NCI-H146 (cell line): ENCODE results near the gene PIP4P1.

Source experiments
- DNase-seq: peaks from one replicate; lab custom pipeline; 2025; lab: John Stamatoyannopoulos, UW

The PIP4P1 gene

DNA sequence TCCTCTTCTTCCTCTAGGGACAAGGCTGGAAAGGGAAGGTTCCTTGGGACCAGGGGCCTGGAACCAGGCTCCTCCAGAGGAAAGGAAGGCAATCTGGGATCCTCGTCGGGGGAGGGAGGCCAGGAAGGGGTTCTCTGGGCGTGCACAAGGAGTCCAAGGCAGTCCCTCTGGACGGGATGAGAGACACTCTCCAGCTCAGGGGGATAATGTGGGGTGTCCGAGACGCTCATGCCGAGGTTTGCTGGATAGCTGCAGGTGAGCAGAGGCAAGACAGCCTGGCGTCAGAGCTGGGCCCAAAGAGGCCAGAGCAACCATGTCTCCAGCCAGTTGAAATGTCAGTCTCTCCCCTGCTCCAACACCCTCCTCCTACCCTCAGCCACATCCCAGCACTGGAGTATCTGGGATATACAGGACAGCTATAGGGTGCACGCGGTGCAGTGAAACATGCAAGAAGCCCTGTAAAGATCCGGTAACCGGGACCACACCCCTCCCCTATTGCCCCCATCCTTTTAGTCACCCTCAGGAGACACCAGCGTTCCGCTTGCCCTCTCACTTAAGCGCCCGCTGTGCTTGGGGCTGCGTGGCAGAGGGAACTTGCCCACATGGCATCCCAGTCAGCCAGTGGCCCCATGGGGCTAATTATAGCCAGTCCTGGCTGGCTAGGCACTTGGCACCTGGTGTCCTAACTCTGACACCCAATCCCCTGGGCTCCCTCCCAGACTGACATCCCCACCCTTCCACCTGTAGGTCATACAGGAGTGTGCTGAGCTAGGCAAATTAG, 25.5 kb downstream of the PIP4P1 start, which contains the start of gene KLHL33:
KLHL33 (minus strand) TSS at position 585 of the 781 bp plus-strand sequence; CDS start at position 230, 355 bp downstream.
- no peak for DNase-seq

DNA sequence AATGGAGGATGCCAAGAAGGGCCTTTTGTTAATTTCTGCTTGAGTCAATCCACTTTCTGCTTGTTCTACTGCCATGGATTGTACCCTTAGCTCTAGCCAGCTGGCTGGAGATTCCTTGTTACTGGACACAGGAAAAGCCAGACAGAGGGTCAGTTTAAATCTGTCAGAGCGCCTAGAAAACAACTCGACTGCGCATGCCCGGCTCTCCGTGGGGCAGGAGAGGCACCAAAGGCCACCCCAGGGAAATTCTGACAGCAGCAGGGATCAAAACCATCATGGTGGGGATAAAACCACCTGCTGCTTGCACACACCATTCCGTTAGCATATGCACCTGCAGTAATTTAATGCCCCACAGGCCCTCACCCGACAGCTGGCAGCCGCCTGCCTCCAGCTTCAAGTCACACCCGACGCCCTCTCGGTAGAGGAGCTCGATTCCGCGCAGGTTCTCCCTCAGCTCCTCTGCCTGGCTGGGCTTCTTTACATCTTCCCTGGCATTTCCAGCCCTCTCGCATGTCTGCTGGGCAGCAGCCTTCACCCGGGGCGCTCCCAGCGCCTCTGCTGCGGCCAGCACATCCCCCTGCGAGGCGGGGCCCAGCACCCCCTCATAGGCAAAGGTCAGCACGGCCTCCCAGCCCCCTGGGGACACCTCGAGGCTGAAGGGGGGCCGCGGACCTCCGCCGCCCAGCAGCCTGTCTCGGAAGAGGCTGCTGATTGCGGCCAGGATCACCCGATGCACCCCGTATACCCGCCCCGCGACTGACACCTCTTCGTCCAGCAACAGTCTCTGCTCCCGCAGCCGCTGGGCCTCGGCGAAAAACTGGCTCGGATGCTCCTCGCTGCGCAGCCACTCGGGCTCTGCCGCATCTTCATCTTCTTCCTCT, 26.3 kb downstream of the PIP4P1 start:
- peak; percentile 65 for DNase-seq

DNA sequence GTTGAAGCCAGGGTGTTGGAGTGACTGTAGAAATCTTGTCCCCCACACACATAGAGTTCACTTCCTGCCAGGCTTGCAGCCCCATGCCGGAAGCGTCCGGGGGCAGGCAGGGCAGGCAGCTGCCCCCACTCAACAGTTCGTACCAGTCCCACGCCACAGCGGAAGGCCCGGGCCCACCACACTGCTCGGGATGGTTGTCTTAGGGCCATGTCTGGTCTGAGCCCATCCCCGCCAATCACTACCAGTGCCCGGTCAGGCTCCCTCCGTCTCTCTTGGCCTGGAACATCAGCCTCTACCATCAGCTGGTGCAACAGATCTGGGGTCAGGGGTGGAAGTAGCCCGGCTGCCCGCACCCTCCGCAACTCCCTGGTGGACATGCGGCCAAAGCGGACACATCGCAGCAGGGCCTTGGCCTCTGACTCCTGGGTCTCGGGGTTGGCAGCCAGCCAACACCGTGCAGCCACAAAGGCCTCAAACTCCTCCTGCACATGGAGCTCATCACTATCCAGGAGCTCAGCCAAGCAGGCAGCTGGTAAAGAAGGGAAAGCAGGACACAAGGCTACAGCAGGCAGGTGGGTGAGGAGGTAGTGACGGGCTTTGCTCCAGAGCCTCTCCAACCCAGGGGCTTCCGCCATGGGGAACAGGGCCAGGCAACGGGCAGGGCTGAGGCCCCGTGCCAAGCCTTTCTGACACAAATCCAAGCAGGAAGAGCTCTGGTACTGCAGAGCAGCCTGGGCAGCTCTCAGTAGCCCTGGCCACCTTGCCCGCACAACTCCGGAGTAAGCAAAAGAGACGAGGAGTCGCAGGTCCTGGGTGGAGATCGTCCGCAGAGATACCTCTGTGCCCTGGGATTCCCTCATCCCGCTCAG, 31.2 kb downstream of the PIP4P1 start:
- peak; percentile 28 for DNase-seq

DNA sequence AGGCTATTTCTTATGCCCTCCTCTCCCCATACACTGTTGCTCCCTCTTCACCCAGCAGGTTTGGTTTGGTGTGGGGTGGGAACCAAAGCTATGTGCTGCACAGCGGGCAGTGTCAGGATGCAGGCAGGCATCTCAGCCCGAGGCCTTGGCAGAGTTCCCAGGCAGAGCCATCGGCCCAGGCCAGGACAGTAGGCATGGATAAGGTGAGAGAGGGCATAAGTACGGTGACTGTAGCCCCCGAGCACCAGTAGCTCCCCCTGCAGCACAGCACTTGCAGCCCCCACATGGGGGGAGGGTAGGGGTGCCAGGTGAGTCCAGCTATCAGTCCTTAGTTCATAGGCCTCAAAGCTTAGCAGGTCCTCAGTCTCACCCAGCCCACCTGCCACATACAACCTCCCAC, 32.4 kb downstream of the PIP4P1 start:
- no peak for DNase-seq

DNA sequence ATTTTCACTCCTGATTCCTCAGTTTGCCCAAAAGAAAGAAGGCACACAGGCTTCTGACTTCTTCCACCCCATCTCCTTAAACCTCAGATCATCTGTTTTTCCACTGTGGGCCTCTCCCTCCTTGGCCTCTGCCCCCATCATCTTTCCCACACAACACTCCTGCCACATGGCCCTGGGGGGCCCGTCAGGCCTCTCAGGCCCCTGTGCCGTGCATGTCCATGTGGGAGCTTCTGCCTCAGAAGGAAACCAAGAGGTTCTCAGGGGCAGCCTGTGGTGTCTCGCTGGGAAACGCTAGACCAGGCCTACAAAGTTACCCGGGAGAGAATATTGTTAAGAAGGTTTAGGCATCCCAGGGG, 33.2 kb downstream of the PIP4P1 start:
- DNase-seq: no peak

DNA sequence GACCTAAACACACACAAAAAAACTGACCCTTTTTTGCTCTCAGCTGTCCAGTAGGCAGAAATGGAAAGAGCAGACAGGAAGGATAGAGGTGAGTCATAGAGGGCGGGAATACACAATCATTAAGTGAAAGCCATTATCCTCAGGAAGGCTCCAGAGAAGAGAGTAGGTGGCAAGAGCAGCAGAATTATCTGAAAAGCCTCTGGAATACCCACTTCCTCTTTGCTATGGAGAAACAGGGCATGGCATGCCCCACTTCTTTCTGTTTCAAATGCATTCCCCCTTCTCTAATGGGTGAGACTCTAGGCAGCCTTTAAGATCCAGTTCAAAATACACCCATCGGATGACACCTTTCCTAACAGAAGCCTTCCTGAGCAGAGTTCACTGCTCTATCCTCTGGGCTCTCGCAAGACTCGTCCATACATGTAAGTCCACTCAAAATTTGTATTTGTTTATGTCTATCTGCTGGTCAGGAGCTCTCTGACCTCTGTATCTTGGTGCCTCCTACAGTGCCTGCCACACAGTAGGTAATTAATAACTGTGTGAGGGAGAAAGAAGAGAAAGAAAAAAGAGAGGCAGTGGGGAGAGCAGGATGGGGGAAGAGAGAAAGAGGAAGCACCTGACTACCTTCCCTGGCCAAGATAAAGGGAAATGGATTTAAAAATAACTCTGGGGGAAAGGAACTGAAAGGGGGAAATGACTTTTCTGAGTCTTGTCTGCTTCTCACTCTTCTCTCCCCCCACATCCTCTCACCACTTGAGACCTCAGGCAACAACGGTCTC, 33.8 kb downstream of the PIP4P1 start:
- peak; percentile 21 for DNase-seq

DNA sequence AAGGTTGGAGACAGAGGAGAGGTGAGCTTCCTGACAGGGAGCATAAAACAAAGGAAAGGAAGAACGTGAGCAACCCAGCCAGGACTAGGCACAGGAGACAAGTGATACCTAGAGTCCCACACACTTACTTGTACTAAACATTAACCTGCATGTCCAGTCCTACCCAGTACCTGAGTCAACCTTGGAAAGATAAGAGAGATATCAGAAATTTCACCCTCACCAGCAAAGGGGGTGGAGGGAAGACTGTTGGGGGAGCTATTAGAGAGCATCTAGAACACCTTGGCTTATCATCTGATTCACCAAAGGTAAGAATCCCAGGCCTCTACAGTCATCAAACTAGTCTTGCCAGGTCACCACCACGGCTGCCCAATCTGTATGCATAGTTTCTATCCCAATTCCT, 36.4 kb downstream of the PIP4P1 start:
- no peak for DNase-seq

DNA sequence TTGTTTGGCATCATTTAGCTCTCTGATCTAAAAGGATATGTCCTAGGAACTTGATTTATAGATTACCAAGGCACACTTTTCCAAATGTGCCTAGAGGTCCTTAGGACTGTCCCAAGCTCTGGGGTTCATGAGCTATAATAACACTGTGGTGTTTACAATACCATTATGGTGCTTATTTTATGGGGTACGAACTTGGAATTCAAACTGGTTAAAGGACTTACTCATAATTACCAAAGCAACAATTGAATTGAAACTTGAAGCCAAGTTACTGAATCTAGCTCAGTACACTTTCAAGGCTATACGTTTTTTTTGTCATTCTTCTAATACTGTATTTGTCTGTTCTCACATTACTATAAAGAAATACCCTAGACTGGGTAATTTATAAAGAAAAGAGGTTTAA, 38.3 kb downstream of the PIP4P1 start:
- DNase-seq: no peak

DNA sequence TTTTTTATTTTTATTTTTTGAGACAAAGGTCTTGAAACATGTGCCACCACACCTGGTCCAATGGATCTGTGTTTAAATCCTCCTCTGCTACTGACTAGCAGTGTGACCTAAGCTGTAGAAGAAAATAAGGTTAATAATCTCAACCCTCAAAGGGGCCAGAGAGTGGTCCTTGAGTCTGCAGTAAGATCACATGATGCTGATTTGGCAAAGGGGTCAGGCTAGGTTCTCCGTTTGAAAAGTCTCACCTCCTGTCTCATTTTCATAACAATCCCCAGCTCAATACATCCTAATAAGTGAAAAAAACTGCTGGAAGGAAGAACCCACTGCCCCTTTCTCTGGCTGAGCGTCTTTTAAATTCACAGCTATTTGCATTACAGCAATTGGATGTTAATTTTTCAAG, 40.0 kb downstream of the PIP4P1 start:
- DNase-seq: no peak

DNA sequence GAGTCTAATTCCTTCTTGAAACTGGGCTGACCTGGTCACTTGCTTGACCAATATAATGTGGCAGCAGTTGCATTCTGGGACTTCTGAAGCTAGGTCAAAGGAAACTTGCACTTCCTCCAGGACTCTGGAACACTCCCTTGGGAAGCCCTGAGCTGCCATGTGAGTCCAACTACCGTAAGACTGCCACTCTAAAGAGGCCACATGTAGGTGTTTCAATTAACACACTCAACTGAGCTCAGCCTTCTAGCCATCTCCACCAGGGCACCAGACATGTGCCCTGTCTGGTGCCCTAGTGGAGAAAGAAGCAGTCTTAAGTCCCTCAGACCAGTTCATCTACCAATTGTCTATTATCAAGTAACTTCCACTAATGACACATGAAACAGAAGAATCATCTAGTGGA, 41.8 kb downstream of the PIP4P1 start:
- DNase-seq: no peak

DNA sequence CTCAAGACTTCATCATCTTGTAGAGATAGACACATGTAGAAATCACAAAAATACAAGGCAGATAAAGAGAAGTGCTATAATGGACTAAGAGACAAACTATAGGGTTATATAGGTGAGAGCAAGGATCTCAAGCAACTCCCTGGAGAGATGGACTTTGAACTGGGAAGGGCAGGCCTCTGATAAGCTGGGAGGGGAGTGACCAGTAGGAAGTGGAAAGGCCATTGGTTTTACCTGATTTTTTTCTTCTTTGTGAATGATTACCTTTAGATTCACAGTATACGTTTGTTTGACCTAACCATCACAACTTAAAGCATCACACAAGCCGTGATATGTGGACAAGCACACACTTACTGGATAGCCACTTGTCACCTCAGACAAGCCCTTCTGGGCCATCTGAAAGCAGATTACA, 42.7 kb downstream of the PIP4P1 start:
- DNase-seq: no peak

DNA sequence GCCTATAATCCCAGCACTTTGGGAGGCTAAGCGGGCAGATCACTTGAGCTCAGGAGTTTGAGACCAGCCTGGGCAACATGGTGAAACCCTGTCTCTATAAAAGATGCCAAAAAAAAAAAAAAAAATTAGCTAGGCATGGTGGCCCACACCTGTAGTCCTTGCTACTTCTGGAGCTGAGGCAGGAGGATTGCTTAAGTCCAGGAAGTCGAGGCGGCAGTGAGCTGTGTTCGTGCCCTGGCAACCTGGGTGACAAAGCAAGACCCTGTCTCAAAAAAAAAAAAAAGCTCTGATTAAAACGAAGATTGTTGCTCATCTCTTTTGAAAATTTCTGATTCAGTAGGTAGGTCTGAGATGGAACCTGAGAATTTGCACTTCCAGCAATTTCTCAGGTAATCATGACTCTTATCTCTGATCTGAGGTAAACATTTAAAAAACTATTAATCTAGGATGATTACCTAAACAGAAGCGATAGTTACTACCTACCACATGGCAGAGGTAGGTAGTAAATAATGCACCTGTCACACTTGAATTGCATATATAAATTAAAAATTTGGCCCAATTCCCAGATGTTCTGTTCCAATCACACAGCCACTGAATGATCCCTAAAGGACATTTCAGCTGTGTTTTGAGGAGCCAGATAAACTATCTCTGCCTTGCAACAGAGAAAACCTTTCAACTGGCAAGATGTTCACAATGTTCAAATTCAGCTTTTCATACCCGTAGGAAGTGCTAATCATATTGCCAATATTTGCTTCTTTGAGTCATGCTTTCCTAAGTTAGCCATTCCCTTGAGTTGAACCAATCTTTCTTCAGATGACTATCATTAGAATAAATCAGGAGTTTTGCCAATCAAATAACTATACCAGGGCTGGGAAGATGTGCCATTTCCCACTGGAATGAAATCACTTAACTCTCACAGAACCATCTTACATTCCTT, 43.7 kb downstream of the PIP4P1 start:
- peak; percentile 7 for DNase-seq

DNA sequence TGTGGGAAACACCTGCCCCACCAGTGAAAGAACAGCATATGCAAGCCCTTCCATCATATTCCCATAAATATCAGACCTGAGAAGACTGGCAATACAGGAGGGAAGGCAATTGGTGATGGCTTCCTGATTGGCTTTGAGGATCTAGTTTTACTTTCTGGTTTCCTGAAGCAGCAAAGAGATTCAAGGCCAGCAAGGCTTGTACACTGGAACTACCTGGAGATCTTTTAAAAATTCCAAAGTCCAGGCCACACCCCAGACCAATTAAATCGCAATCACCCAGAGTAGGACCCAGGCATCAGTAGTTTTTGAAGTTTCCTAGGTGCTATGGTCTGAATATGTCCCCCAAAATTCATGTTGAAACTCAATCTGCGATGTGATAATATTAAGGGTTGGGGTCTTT, 45.0 kb downstream of the PIP4P1 start:
- DNase-seq: no peak

DNA sequence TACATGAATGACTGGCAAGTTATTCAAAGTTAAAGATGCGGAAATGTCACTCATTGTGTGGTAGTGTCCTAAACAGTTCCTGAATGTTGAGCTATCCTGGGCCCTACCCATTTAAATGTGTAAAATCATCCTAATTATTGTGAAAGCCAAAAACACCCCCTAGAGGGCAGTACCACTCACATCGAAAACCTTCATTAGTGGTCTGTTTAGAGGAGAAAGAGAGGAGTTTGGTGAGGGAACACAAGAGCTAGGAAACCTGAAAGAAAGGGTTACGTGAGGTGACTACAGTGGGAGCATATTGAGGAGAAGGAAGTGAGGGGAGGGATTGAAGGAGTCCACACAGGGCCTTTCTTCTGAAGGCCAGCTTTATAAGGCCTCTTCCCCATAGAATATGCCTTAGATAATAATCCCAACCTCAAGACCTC, 45.4 kb downstream of the PIP4P1 start:
- peak; percentile 53 for DNase-seq

DNA sequence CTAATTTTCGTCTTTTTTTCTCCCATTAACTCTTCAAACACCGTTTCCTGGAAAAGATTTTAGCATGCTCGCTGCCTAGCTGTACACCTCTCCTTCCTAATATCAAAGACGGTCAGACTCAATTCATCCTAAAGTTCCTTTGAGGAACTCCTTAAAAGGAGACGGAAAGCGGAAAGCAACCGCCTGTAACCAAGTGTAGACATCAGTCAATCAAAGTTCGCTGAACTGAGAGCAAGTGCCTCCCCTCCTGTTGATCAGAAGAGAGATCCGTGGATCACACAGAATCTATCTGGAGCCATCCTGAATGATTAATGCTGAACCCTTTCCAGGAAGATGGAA, 47.5 kb downstream of the PIP4P1 start:
- peak; percentile 16 for DNase-seq

DNA sequence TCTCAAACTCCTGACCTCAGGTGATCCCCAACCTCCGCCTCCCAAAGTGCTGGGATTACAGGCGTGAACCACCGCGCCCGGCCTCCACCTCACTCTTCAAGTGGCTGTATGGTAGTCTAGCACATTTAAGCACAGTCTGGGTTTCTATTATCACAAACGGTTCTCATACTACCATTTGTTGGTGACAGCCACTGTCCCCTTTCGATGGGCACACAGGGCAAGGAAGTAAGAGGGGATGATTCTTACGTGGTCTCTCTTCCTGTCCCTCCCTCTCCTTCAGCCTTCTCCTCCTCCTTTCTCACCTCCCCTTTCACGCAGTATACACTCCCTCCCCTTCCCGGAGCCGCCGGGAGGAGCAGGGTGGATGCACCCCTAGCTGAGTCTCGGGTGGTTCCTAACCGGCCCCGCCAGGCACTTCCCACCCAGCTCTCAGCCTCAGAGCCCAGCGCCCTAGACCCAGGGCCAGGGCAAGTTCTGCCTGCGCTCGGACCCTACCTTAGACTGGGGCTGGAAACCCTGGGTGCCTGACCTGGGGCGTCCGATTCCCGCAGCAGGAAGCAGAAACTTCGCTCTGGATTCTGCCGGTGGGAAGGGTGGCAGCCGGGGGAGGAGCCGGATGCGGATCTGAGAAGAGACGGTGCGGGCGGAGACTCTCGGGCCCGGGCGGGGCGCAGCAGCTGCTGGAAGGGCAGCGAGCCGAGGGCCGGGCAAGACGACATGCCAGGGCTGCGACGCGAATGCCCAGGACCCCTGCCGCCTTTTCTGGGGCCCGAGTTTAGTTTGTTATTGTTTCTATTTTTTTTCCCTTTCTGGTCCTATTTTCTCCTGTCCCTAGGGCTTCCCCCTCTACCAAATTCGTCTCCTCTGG, 48.1 kb downstream of the PIP4P1 start, which contains the start of gene TEP1:
TEP1 (minus strand) TSS at position 626 of the 868 bp plus-strand sequence. CDS start 5,062 bp downstream, outside the sequence.
- peak; percentile 84 for DNase-seq

DNA sequence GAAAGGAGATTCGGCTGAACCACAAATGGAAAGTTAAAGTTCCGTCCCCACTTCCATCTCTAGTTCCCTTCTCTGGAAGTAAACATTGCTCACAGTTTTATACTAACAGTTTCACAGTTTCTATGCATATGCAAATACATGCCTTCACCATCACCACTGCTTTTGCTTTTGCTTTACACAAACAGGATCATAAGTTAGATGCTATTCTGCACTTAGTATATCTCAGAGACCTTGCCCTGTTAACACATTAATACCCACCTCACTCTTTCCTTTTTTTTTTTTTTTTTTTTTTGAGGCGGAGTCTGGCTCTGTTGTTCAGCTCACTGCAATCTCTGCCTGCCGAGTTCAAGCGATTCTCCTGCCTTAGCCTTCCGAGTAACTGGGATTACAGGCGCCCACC, 48.8 kb downstream of the PIP4P1 start:
- DNase-seq: no peak

DNA sequence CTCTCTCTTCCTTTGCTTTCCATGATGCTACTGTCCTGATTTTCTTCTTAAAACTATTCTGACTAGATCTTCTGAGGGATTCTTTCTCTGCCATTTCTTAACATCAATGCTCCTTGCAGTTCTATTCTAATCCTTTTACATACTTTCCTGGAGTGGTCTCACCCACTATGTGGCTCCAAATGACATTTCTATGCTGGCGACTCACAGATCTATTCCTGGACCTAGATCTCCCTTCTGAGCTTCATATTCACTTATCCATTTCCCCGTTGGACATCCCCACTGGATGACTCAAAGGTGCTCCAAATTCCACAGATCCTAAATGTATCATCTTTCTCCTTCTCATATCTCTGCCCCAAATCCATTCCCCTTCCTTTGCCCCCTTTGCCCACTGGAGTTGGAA, 52.0 kb downstream of the PIP4P1 start:
- no peak for DNase-seq
